HG02885 (cell line): ENCODE results near the gene RGS14.
"Not testable (repeated sequence)": the region's sequence is repeated elsewhere in the genome, so short reads cannot be mapped to it uniquely, and the experiment has no call there.

ENCODE experiments used
- ATAC-seq: cut with Tn5 transposase; IDR thresholded peaks from one replicate; pipeline ENCODE4 v1.9.1; 2021; ENCODE audit warnings: mild to moderate bottlenecking; ENCODE audit not compliant: unreplicated experiment, poor library complexity

The RGS14 gene

DNA sequence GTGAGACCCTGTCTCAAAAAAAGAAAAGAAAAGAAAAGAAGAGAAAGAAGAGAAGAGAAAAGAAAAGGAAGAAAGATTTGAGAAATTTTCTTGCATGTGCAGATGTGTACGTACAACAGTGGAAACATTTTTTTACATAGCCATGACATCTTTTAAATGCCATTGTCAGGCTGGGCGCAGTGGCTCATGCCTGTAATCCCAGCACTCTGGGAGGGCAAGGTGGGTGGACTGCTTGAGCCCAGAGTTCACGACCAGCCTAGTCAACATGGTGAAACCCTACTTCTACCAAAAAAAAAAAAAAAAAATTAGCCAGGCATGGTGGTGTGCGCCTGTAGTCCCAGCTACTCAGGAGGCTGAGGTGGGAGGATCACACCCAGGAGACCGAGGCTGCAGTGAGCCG, 12.8 kb upstream of the RGS14 start:
- no peak for ATAC-seq

DNA sequence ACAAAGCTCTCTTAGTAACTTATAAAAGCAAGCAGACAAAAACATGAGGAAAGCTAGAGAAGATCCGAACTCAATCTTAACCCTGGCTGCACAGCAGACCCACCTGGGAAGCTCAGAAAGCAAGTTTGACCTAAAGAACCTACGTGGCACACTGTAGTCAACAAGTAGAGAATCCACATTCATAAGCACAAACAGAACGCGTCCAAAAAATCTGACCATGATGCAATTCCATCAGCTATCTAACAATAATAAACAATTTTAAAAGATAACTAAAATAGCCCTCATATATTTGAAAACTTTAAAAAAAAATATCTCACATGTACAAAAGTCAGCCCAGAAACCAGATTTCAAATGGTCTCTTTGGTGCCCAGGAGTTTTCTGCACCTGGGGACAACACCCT, 10.9 kb upstream of the RGS14 start:
- no peak for ATAC-seq

DNA sequence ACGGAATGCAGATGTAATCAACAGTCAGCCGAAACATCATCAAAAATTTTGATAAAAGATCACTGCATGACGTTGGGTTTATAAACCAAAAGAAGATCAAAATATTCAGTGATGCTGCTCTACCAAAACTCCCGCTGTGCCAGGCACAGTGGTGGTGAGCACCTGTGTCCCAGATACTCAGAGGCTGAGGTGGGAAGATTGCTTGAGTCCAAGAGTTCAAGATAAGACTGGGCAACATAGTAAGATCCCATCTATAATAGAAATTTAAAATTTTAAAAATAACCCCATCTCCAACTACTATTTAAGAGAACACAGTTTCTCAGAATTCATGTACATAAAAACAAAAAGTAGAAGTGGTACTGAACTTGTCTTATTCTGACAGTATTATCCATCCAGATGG, 10.0 kb upstream of the RGS14 start:
- ATAC-seq, result no peak

DNA sequence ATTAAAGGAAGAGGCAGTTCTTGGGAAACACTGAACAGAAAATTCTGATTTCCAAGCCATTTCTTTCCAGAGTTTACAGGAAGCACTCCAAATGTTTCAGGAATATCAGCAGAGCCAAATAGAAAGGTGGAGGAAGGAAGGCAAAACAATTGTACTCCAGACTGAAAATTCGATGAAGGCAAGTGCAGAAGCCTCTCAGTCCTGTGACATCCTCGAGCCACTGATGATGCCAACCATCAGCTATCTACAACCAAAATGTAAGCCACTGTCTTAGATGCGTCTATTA, 8.4 kb upstream of the RGS14 start:
- ATAC-seq, result no peak

DNA sequence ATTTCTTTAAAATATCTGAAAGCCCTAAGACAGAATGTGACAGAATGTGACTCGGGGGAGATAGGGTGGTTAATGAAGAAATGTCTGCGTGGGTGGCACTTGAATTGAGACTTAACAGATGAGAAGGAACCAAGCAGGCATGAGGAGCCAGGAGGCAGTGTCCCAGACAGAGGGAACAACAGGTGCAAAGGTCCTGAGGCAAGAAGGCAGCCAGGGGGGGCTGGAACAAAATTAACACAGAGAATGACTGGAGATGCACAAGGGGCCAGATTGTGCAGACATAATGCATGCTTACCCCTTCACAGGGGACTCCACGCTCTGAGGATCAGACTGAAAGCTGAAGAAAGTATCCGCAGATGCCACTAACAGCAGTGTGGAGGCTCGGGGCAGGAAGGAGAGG, 8.0 kb upstream of the RGS14 start:
- ATAC-seq, result no peak

DNA sequence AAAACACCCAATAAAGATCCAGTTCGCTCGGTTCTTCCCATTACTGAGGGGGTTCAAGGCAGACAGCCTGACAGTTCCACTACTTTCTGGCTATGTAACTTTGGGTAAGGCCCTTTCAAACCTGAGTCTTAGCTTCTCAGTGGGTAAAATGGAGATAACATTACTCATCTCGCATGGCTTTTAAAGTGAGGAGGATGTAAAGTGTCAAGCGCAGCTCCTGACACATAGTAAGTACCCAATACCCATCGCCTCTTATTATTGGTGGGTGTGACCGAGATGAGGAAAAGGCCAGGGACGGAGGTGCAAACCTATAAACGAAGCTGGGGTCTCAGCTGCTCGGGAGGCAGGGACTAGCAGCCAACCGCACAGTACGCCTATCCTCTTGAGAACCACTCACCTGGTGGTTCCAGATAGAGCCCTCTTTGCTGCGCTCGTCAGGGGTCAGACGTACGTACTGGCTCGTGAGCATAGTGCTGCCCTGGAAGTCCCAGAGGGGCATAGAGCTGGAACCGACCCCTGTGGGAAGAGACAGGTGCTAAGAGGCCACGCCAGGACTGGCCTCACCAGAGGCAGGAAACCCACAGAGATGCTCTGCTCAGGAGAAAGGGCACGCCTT, 6.8 kb upstream of the RGS14 start:
- ATAC-seq, result peak; percentile 13

DNA sequence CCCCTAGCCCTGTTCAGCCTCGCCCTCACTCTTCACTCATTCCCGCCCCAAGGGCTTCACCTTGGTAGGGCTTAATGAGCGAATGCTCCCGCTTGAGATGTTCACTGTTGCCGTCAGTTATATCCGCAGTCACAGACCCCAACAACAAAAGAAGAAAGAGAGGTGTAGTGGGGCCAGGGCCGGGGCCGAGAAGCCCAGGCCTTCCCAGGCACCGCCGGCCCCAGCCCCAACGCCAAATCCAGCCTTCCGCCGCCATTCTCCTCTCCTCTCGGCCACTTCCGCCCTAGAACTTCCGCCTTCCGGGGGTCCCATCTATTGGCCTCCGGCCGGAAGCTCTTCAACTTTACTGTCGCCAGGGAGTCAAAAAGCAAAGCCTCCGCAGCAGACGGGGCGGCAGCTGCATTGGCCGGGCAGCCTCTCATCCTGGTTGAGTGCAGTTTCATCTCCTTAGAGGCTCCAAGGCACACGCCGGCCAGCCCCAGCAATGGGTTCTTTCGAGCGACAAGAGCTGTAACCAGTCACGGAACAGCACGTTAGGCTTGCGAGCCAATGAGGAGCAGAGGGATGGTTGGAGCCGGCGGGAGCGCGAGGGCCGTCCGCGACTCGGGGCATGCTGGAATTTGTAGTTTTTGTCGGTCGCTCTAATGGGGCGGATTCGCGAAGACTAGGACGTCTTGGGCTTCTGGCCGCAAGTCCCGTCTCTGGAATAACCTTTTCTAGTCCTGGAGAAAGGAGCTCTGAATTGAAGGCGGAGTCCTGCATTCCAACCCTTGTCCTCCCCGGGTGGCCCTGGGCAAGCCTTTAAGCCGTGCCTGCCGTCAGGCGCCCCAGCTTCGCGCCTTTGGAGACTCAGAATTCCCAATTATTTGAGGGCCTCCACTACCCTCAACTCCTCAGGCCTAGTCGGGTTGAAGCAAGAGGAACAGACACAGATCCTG, 6.1 kb upstream of the RGS14 start, which contains the start of gene LMAN2:
TSS of gene LMAN2 (minus strand) at position 277 of the 938 bp plus-strand sequence. CDS start at position 256, 21 bp downstream.
- ATAC-seq, result peak; percentile 93

DNA sequence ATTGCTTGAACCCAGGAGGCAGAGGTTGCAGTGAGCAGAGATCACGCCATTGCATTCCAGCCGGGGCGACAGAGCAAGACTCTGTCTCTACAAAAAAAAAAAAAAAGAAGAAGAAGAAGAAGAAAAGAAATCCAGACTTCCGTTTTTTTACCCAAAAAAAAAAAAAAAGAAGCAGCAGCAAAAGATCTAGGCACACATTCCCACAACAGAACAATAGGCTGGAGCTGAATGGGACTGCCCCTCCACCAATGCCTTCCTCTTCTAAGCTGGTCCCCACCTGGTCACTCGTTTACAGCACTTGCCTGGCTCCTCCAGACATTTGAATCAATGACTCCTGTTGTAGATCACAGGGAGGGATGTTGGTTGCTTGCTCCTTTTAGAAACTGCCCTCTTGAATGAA, 4.6 kb upstream of the RGS14 start:
- no peak for ATAC-seq

DNA sequence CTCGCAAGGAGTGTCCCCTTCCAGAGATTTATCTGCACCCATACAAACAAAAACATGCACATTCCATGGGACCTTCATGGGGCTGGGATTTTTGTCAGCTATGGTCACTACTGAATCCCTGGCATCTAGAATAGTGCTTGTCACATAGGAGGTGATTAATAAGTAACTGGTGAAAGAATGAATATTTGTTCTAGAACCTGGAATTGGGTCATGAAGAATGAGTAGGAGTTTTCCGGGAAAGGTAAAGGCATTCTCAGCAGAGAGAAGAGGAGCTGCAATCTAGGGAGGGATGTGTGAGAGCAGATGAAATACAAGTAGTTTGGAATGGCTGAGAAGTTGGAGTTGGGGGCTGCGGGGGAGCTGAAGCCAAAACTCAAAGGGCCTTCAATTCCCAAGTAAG, 3.5 kb upstream of the RGS14 start:
- ATAC-seq, result no peak

DNA sequence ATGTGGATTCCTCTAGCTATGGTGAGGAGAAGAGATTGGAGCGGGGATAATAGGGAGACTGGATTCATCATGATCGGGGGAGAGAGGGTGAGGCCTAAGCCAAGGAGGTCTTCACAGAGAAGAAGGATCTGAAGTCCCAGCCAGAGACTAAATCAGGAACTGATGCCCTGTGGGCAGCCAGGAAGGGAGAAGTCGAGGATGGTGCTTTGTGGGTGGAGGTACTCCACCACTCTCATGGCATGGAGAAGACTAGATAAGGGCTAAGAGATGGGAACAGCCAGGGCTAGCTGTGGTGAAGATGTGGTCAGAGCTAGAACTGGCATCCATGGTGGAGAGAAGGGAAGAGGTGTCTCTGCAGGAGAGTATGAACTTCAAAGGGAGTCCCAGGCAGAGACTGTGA, 3.0 kb upstream of the RGS14 start:
- ATAC-seq, result no peak

DNA sequence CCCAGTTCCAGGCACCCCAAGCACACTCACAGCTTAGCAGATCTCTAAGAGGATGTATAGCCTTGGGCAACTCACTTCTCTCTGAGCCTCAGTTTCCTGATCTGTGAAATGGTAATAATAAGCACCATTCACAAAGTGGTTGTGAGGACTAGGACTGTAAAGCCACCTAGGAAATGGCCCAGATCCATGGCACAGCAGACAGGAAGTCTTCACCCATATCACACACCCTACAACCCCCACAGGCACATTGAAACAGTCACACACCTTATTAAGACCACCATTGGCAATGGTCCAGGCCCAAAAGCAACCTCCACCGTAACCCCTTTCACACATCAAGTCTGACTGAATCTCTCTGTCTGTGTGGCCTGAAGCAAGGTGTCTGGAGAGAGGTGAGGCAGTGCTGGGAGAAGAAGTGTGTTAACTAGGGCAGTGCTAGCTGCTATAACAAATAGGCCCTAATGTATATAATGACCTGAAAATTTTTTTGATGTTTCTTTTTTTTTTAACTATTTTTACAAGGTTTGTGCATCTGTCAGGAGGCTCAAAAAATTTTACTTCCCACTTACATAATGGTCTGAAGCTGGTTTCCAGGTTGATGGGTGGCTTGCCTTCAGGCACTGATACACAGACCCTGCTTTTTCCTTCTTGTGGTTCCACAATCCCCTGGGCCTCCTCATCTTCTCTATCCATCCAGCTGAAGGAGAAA, 2.4 kb upstream of the RGS14 start:
- no peak for ATAC-seq

DNA sequence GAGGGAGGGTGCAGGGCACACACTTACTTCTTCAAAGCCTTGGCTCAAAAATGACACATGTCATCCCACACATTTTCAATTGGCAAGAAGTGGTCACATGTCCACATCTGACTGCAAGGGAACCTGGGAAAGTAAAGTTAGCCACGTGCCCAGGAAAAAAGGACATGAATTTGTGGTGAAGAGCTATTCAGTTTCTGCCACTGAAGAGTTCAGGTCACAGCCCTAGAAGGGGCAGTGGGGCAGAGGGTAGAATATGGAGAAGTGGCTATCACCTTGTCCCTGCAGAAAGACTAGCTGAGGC, 1.9 kb upstream of the RGS14 start:
- ATAC-seq, result no peak

DNA sequence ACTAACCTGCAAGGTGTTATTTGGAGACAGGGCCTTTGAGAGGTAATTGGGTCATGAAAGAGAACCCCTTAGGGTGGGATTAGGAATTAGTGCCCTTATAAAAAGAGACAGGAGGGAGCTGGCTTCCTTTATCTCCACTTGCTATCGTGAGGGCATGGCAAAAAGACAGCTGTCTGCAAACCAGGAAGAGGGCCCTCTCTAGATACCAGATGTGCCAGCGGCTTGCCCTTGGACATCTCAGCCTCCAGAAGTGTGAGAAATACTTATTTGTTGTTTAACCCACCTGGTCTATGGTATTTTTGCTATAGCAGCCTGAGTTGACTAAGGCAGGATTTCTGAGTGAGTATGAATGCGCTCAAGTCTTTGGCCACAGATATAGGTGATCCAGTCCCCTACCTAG, 978 bp upstream of the RGS14 start:
- ATAC-seq, result no peak

DNA sequence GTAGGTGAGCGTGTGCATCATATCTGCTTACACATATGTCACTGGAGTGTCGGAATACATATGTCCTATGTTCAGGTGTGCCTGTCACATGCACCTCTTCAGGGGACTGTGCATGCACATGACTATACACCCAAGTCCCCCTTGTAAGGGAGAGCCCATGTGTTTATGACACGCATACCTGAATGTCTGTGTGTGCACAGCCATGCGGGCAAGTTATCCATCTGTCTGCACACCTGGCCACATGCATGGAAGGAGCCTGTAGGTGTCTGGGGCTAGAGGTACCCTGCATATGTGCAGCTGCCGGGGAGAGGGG, 622 bp upstream of the RGS14 start:
- no peak for ATAC-seq

DNA sequence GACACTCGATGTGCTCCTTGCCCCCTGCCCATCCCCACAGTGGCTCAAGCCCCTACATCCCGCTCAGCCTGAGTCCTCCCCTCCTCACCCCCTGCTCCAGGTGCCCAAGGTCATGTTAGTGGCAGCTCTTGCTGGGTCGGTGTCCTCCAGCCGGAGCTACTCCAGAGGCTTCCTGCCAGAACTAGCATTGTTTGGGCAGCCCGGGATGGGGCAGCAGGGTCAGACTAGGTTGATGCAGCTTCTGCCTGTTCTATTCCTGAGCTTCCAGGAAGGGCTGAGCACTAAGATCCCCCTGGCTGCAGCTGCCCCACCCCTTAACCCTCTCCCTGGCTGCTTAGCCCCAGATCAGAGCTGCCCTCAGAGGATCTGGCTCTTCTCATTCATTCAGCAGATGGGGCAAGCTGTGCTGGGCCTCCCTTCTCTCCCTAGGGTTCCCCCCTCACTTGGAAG, 671 bp downstream of the RGS14 start:
- no peak for ATAC-seq

DNA sequence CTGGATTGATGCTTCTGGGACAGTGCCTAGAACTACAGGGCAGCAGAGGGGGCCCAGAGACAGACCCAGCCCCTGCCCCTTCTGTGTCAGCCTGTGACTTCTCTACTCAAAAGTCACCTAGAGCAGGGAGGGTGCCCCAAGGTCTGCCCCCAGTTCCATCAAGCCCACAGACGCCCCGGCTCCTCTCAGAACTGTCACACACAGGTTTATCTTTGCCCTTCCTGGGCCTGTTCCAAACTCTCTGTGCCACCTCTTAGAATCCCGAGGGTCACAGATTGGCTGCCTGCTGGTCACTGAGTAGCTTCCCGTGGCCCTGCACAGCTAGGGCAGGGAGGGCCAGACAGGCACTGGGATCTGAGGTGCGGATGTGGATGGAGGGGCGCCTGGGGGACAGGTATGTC, 1.7 kb downstream of the RGS14 start:
- no peak for ATAC-seq

DNA sequence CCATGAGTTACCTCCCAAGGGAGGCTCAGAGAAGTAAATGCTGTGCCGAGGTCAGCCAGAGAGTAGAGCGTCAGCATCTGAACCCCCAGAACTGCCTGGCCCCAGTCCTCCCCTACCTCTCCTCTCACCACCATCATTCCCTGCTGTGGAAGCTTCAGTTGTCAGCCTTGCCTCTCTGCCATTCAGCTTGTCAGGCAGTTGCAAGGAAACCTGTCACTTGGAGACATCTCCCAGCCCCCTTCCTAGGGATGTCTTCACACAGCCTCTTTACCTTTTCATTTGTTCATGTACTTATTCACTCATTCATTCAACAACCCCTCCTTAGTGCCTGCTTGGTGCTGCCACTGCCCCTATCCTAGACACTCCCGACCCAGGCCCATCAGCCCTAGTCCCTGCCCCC, 2.1 kb downstream of the RGS14 start:
- ATAC-seq, result no peak

DNA sequence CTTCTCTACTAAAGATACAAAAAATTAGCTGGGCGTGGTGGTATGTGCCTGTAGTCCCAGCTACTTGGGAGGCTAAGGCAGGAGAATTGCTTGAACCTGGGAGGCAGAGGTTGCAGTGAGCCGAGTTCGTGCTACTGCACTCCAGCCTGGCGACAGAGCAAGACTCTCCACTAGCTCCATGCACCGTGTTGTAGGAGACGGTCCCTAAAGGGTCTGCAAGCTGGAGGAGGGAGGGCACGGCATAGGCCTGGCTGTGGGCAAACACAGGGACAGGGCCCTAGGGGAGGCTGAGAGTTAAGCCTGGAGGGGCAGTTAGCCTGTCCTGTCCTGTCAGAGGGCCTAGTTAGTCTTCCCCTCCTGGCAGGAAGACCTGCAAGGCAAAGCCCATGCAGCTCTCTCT, 3.0 kb downstream of the RGS14 start:
- not testable (repeated sequence) for ATAC-seq

DNA sequence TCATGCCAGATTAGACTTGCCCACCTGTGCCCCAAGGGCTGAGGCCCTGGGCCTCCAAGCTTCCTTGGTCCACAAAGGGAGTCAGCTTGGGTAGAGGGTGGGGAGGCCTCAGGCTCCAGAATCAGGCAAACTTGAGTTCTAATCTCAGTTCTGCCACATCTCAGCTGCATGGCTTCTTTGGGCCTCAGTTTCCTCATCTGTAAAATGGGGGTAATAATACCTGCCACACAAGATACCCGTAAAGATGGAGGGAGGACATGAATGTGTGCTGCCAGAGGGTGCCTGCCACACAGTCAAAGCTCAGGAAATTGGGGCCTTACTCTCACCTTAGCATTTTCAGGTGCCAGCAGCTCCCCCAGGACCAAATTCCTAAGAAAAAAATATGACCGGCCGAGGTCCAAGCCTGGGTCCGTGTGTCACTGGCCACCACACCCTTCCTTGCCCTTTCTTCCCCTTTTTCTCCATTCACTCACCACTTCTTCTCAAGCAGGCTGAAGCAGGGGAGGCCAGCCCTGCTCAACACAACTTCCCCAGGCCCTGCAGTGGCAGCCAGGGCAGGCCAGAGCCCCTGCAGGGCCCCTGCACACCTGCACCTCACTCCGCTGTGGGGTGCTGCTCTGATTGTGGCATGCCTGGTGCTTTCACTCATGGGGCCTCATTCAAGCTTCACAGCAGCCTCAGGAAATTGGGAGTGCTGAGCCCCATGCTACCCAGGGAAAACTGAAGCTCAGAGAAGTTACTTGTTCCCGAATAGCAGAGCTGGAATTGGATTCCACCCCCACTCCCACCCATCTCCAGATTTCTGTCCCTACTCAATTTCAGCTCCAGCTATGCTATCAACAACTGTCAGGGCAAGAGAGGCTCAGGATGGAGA, 3.9 kb downstream of the RGS14 start:
- no peak for ATAC-seq

DNA sequence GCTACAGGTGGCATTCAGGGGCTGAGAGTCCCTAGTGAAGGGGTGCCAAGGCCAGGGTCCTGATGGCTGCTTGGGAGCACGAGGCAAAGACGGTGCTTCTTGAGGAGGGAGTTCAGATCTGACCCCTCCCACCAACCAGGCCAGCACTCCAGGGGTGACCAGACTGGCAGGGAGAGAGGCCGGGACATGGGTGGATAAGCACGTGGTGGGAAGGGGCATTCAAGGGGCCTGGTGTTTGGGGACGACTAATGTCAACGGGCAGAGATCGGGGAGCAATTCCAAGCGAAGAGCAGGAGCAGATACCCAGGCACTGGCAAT, 4.5 kb downstream of the RGS14 start:
- no peak for ATAC-seq
